Activated T-cell treated with anti-CD3 and anti-CD28 coated beads, Interleukin-2, amount 50 U/mL, for 48 hours (primary cell): ENCODE data around the gene MKLN1.
"Not testable (repeated sequence)": the region's sequence is repeated elsewhere in the genome, so short reads cannot be mapped to it uniquely, and the experiment has no call there.

ENCODE experiments used
- DNase-seq, 2 experiments: peaks; one replicate each; pipeline ENCODE4 v3.0.0-alpha.2; 2020

Gene MKLN1

DNA sequence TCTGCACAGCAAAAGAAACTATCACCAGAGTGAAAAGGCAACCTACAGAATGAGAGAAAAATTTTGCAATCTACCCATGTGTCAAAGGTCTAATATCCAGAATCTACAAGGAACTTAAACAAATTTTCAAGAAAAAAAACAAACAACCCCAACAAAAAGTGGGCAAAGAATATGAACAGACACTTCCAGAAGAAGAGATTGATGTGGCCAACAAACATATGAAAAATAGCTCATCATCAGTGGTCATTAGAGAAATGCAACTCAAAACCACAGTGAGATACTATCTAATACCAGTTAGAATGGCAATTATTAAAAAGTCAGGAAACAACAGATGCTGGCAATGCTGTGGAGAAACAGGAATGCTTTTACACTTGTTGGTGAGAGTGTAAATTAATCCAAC is 7.1 kb upstream of the MKLN1 start:
- DNase-seq = no peak

GRCh38 chr7:131321656-131322055 is 6.0 kb upstream of the MKLN1 start:
- no peak for DNase-seq

GRCh38 chr7:131322061-131322460 is 5.6 kb upstream of the MKLN1 start:
- DNase-seq = no peak

GRCh38 chr7:131322861-131323260 is 4.8 kb upstream of the MKLN1 start:
- no peak for DNase-seq

DNA sequence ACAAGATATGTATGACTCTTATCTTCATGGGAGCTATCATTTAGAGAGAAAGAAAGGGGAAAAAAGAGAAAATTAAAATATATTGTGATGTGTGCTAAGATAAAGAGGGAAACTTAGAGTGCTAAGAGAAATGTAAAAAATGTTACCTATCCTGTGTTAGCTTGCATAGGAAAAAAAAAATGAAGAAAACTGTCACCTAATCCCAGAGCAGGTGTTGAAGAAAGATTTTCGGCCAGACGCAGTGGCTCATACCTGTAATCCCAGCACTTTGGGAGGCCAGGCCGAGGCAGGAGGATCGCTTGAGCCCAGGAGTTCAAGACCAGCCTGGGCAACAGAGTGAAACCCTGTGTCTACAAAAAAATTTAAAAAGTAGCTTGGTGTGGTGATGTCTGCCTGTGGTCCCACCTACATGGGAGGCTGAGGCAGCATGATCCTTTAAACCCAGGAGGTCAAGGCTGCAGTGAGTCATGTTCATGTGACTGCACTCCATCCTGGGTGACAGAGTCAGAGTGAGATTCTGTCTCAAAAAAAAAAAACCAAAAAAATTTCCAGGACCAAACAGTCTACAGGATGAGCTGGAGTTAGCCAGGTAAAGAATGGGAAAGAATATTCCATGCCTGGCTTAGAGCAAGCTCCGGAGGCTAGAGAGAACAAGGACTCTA is 2.4 kb upstream of the MKLN1 start:
- DNase-seq = peak in 1 of 2 experiments; percentile 41

DNA sequence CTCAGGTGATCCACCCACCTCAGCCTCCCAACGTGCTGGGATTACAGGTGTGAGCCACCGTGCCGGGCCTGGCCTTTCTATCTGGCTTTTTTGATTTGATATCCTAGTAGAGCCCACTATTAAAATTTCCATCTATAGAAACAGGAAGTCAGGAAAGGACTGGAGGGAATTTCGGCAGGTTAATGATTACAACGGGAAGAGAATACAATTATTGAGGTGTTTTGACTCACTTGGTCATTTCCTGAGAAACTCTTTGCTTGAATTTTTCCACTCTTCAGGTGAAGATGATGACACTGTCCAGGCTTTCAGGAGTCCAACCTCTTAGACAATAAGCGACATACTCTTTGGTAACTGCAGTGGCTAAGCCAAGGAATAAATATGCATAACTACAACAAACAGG is 1.1 kb upstream of the MKLN1 start:
- DNase-seq = no peak

DNA sequence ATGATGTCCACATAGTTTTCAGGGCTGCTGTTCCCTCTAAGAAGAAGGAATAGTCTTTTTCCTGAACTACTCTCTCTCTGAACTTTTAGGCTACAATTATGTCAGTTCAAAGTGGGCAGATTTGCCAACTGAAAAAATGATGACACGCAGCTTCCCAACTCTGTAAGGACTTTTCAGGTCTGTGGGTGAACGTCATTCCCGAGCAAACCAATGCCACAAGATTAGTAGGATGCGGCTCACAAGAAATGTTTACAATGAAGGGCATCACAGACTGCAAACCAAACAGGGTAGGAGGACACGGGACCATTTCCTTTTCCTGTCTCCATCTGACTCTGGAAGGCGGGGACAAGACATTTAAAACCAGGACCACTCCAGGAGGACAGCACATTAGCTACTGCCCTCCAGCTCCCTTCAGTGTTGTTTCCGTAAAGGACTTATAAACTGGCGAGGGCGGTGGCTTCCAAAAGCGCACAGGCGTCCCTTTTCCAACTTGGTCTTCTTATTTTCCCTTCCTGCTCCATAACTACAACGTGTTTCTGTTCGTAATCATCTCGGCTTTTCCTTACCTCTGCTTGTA is 539 bp upstream of the MKLN1 start:
- no peak for DNase-seq

DNA sequence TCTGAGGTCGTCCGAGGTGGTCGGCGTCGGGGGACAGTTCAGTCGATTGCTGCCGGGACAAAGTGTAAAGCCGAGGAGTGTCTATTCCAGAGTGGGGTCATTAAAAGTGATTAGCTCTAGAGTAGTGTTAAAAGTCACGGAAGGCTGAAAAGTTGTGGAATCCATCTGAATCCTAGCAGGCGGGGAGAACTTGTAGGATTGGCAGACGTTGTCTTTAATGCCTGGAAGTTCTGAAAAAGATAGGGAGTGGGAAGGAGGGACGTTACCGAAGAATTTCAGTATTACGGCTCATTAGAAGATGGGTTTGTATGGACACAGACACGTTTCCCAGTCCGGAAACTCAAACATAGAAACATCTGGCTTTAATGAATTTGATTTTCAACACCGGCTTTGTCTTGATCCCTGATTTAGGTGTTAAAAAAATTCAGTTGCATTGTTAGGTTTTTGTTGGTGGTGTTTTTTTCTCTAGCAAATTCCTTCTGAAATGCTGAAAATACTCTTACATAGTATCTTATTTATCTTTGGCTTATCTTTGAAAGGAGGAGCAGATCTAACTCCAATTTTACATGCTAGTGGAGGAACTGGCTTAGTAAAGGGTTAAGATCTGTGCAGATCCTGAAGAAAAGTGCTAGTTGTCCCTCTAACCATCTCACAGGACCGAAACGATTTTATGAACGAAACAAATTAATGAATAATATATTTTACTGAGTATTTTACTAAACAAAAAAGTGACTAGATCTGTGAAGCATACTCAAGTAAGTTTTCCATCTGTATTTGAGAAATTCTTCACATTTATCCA is 900 bp downstream of the MKLN1 start:
- DNase-seq = no peak

DNA sequence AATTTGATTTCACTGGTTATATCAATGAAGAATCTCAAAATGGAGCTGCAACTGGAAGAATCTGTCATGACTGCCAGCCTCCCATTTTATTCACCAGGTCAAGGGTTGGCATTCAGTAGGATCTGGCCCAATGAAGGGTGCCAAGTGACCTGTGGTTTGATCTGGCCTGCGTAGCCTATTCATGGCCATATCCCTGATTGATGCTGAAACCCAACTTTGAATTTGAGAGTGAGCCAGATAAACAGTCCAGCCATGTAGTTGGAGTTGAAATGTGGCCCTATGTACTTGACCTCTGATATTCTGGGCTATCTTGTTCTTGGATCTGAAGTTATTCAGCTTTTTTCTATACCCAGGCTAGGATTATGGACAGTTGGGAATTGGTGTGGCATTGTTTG is 1.5 kb downstream of the MKLN1 start:
- DNase-seq = no peak

DNA sequence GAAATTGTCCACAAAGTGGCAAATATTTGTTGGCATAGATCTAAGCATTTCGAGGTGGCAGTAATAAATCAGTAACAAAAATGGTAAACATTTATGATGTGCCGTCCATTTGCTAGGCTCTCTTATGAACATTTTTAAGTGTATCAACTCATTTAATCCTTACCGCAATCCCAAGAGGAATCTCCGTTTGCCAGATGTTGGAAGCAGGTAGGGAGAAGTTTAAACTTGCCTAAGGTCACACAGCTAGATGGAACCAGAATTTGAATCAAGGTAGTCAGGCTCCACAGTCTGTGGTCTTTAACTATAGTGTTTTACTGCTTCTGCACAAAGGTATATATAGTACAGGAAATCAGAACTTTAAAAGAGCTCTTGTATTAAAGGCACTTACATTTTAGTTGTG is 2.6 kb downstream of the MKLN1 start:
- no peak for DNase-seq

- DNase-seq = no peak
Measured at GRCh38 chr7:131331806-131332205, 4.1 kb downstream of the MKLN1 start.

DNA sequence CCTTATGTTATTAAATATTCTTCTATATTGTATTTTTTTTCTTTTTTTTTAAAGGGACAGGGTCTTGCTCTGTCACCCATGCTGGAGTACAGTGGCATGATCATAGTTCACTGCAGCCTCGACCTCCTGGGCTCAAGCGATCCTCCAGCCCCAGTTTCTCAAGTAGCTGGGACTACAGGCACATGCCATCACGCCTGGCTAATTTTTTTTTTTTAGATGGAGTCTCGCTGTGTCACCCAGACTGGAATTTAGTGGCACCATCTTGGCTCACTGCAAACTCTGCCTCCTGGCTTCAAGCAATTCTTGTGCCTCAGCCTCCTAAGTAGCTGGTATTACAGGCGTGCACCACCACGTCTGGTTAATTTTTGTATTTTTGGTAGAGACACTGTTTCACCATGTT is 5.1 kb downstream of the MKLN1 start:
- not testable (repeated sequence) for DNase-seq

- DNase-seq = no peak
Measured at GRCh38 chr7:131335639-131336381, 8.1 kb downstream of the MKLN1 start.

- no peak for DNase-seq
Measured at GRCh38 chr7:131336956-131337355, 9.3 kb downstream of the MKLN1 start.

DNA sequence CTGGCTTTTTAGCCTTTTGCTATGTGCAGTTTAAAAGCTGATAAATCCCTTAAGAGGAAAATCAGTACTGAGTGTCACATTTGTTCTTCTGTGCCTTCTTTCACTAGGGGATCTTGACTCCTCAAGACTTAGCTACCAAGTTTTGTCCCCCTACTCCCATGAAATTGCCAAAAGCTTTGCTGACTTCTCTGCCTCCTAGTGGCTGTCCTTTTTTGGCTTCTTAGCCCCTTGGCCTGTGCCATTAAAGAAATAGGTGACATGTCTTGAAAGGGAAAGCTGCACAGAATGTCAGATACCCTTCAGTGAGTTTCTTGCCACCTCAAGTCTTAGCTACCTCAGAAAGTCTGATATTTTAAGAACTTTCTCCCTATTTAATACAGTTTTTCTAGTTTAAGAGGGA is 10.5 kb downstream of the MKLN1 start:
- no peak for DNase-seq

DNA sequence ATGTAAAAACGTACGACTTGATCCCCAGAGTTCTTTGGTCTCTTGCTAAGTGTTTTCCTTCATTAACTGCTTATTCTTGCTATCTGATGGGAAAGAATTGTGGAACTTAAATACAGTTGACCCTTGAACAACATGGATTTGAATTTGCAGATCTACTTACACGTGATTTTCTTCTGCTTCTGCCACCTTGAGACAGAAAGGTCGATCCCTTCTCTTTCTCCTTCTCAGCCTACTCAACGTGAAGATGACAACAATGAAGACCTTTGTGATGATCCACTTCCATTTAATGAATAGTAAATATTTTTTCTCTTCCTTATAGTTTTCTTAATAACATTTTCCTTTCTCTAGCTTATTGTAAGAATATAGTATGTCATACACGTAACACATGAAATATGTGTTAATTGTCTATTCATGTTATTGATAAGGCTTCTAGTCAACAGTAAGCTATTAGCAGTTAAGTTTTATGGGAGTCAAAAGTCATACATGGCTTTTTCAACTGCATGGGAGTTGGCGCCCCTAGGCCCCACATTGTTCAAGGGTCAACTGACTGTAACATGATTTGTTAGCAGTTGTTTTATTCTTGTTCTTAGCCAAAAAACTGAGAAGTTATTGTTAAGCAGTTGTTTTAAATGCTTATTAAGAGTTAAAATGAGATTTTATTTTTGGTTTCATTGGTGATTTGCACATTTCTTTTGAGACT is 11.2 kb downstream of the MKLN1 start:
- no peak for DNase-seq

GRCh38 chr7:131341690-131342089 is 14.0 kb downstream of the MKLN1 start:
- no peak for DNase-seq

DNA sequence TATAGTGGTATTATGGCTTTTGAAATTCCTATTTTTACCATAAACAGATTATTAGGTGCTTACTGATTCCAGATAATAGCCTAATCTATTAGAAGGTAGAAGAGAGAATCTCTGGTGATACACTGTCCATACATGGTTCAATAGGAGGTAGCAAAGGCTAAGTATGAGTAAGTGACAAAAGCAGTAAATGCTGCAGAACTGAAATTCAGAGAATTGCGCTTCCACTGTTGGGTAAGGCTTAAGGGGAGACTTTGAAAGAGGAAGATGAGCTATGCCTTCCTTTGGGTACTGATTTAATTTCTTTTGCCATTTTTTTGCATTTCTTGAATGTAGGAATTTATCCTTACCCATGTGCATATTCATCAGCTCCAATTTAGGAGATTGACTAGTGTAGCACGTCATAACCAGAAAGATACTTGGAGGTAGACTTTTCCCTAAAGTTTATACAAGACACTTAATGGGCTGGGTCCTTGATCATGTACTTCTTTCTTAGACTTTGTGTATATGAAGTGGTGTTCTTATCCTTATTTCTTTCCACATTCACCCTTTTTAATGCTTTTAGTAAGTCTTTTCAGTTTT is 15.3 kb downstream of the MKLN1 start:
- no peak for DNase-seq

- DNase-seq = no peak
Measured at GRCh38 chr7:131346885-131347592, 19.4 kb downstream of the MKLN1 start.

GRCh38 chr7:131352032-131352431 is 24.4 kb downstream of the MKLN1 start:
- DNase-seq = no peak

GRCh38 chr7:131354390-131354789 is 26.7 kb downstream of the MKLN1 start:
- no peak for DNase-seq
